HCT116 (cell line): ENCODE results near the gene KLK8. TPM values are rescaled to one million over a fixed set of nuclear protein-coding genes. Genes with fewer than 3 reads are reported as not detected.
A peak's percentile ranks its signal among the peaks of the same experiment; 100 is the strongest.

ENCODE experiments used
- ATAC-seq: fragments of 200-7000 bp; cut with Tn5 transposase; 2 replicates; pipeline ENCODE4 v1.9.1; 2020; ENCODE audit warnings: mild to moderate bottlenecking, moderate library complexity
- BruUV-seq: library from RNA; stranded (reverse); fragments of 400-500 nt; replicated peaks from 2 replicates; lab custom pipeline; 2021; lab: Mats Ljungman, UMichigan
- CTCF ChIA-PET: fragments of 300-600 bp; sonication (Branson Sonifier 250); formaldehyde crosslinking; loops from one replicate; lab custom pipeline; 2021; ENCODE audit warnings: antibody characterized with exemption; lab: Charles Lee
- POLR2A ChIA-PET: fragments of 300-600, 350-600 bp; sonication (Branson Sonifier 250); formaldehyde crosslinking; loops from one replicate; lab custom pipeline; 2021; ENCODE audit warnings: antibody characterized with exemption; lab: Charles Lee
- RAD21 ChIA-PET, 2 experiments: fragments of 300-600 bp; sonication (Branson Sonifier 250); formaldehyde crosslinking; loops; one replicate each; lab custom pipeline; 2023; ENCODE audit warnings: low total read pairs in 2 of 2; ENCODE audit not compliant: uncharacterized antibody in 2 of 2, unreplicated experiment in 2 of 2, low non-redundant PET in 1 of 2; lab: Charles Lee
- DNase-seq: peaks from one replicate; pipeline ENCODE4 v3.0.0-alpha.2; 2010; ENCODE audit warnings: low read depth, low spot score
- H2AFZ ChIP-seq: fragments of 200-600 bp; shearing (Covaris generic), sonication (generic); 2 replicates; pipeline ENCODE4 v1.6.1; 2017; ENCODE audit warnings: low read depth, mixed run types, mixed read lengths, antibody characterized with exemption, low read length; ENCODE audit not compliant: poor library complexity, severe bottlenecking
- H3K27ac ChIP-seq: 2 replicates; pipeline ENCODE4 v1.5.1; 2012; ENCODE audit warnings: low read depth, low read length
- H3K27me3 ChIP-seq: fragments of 200-600 bp; sonication (generic); 2 replicates; pipeline ENCODE4 v1.6.1; 2016; ENCODE audit warnings: mixed run types, low read length, mixed read lengths; ENCODE audit not compliant: insufficient read depth
- H3K36me3 ChIP-seq, 2 experiments: fragments of 200-500 bp in 1 of 2; fragments of 200-600 bp in 1 of 2; sonication (Bioruptor generic) in 1 of 2; sonication (generic) in 1 of 2; 2 replicates each; pipeline versions ENCODE4 v1.5.1 to v1.6.1; 2014 to 2016; ENCODE audit warnings: low read length in 2 of 2, inconsistent platforms in 1 of 2, mixed read lengths in 1 of 2, mixed run types in 1 of 2; ENCODE audit not compliant: insufficient read depth in 2 of 2, control insufficient read depth in 1 of 2
- H3K4me1 ChIP-seq, 2 experiments: fragments of 200-600 bp in 1 of 2; sonication (generic) in 1 of 2; 2 replicates each; pipeline versions ENCODE4 v1.5.1 to v1.6.1; 2012 to 2017; ENCODE audit warnings: low read length in 2 of 2, inconsistent platforms in 1 of 2, mild to moderate bottlenecking in 1 of 2, mixed read lengths in 1 of 2, mixed run types in 1 of 2, moderate library complexity in 1 of 2; ENCODE audit not compliant: insufficient read depth in 2 of 2, control insufficient read depth in 1 of 2
- H3K4me2 ChIP-seq: fragments of 200-600 bp; sonication (generic); 2 replicates; pipeline ENCODE4 v1.6.1; 2017; ENCODE audit warnings: mixed run types, low read length, mixed read lengths
- H3K4me3 ChIP-seq, 2 experiments: fragments of 200-600 bp in 1 of 2; sonication (generic) in 1 of 2; replicated peaks in 1 of 2; 2 replicates each; pipeline ENCODE4 v1.5.1; 2011 to 2016; ENCODE audit warnings: low read length in 2 of 2, control low read depth in 1 of 2, low read depth in 1 of 2, mild to moderate bottlenecking in 1 of 2, mixed read lengths in 1 of 2, mixed run types in 1 of 2
- H3K79me2 ChIP-seq: fragments of 200-600 bp; sonication (generic); 2 replicates; pipeline ENCODE4 v1.6.1; 2017; ENCODE audit warnings: mild to moderate bottlenecking, mixed run types, low read length, moderate library complexity, mixed read lengths; ENCODE audit not compliant: insufficient read depth
- H3K9ac ChIP-seq: fragments of 200-600 bp; sonication (generic); 2 replicates; pipeline ENCODE4 v1.6.1; 2016; ENCODE audit warnings: low read length, mixed read lengths
- H3K9me2 ChIP-seq: fragments of 200-600 bp; sonication (generic), shearing (Covaris generic); 2 replicates; pipeline ENCODE4 v1.6.1; 2017; ENCODE audit warnings: mixed run types, mild to moderate bottlenecking, moderate library complexity; ENCODE audit not compliant: insufficient read depth
- H3K9me3 ChIP-seq, 2 experiments: fragments of 200-500 bp in 1 of 2; fragments of 200-600 bp in 1 of 2; sonication (Bioruptor generic) in 1 of 2; sonication (generic) in 1 of 2; 2 replicates each; pipeline ENCODE4 v1.6.1; 2014 to 2017; ENCODE audit warnings: low read length in 2 of 2, mixed read lengths in 2 of 2, inconsistent platforms in 1 of 2, low read depth in 1 of 2, mild to moderate bottlenecking in 1 of 2, mixed run types in 1 of 2, moderate library complexity in 1 of 2; ENCODE audit not compliant: control insufficient read depth in 1 of 2, insufficient read depth in 1 of 2
- H4K20me1 ChIP-seq: fragments of 200-600 bp; sonication (generic), shearing (Covaris generic); 2 replicates; pipeline ENCODE4 v1.6.1; 2017; ENCODE audit warnings: mixed run types, mild to moderate bottlenecking, moderate library complexity; ENCODE audit not compliant: insufficient read depth
- CBX3 ChIP-seq: IDR thresholded peaks from 2 replicates; pipeline ENCODE4 v1.6.1; 2012; ENCODE audit warnings: low read depth
- CEBPB ChIP-seq: IDR thresholded peaks from 2 replicates; pipeline ENCODE4 v1.6.1; 2012; ENCODE audit warnings: low read depth
- EGR1 ChIP-seq: IDR thresholded peaks from 2 replicates; pipeline ENCODE4 v1.6.1; 2012; ENCODE audit warnings: low read depth
- ELF1 ChIP-seq: IDR thresholded peaks from 2 replicates; pipeline ENCODE4 v1.6.1; 2012; ENCODE audit warnings: low read depth, borderline replicate concordance
- EZH2phosphoT487 ChIP-seq: fragments of 200-600 bp; IDR thresholded peaks from 2 replicates; pipeline ENCODE4 v1.6.1; 2018; ENCODE audit warnings: antibody characterized with exemption, borderline replicate concordance
- FOSL1 ChIP-seq: IDR thresholded peaks from 2 replicates; pipeline ENCODE4 v1.6.1; 2012; ENCODE audit warnings: low read depth
- JUND ChIP-seq: IDR thresholded peaks from 2 replicates; pipeline ENCODE4 v1.6.1; 2012
- MAX ChIP-seq: IDR thresholded peaks from 2 replicates; pipeline ENCODE4 v1.6.1; 2012
- POLR2A ChIP-seq: IDR thresholded peaks from 2 replicates; pipeline ENCODE4 v1.7.0; 2011; ENCODE audit warnings: borderline replicate concordance; ENCODE audit not compliant: insufficient read depth, insufficient read length; ENCODE audit errors: extremely low read depth
- REST ChIP-seq: IDR thresholded peaks from 2 replicates; pipeline ENCODE4 v1.6.1; 2012; ENCODE audit warnings: low read depth
- SIN3A ChIP-seq: IDR thresholded peaks from 2 replicates; pipeline ENCODE4 v1.6.1; 2012; ENCODE audit warnings: low read depth
- SRF ChIP-seq: IDR thresholded peaks from 2 replicates; pipeline ENCODE4 v1.6.1; 2012; ENCODE audit warnings: low read depth
- YY1 ChIP-seq: IDR thresholded peaks from 2 replicates; pipeline ENCODE4 v1.6.1; 2011; ENCODE audit warnings: low read length, low read depth, moderate library complexity, mild to moderate bottlenecking; ENCODE audit not compliant: insufficient replicate concordance; ENCODE audit errors: extremely low read depth
- ZFX ChIP-seq: fragments of 450-650 bp; IDR thresholded peaks from 2 replicates; pipeline ENCODE4 v1.6.1; 2017
- ZNF274 ChIP-seq: fragments of 200-500 bp; sonication (Bioruptor generic); IDR thresholded peaks from 2 replicates; pipeline ENCODE4 v1.6.1; 2014; ENCODE audit warnings: mild to moderate bottlenecking, low read depth, low read length, inconsistent platforms
- intact Hi-C: fragments of 100-400 bp; cut with micrococcal nuclease; formaldehyde crosslinking; loops from 2 replicates; pipeline ENCODE4 v1.10.0; 2022
- total RNA-seq: library from RNA; stranded (reverse); gene quantifications from one replicate; pipeline ENCODE4 v1.2.1, GENCODE V29; 2021; ENCODE audit not compliant: unreplicated experiment
- TF ChIP-seq, protein P1 (sequence below), 3 experiments: fragments of 200-600 bp in 1 of 3; sonication (generic) in 1 of 3; IDR thresholded peaks in 2 of 3; conservative IDR thresholded peaks in 1 of 3; 2 replicates each; pipeline ENCODE4 v1.5.1; 2012 to 2017; ENCODE audit warnings: low read depth in 2 of 3, low read length in 2 of 3, antibody characterized with exemption in 1 of 3, borderline replicate concordance in 1 of 3, control low read depth in 1 of 3, mild to moderate bottlenecking in 1 of 3, mixed read lengths in 1 of 3, mixed run types in 1 of 3, moderate library complexity in 1 of 3; ENCODE audit not compliant: insufficient read depth in 1 of 3
- TF ChIP-seq, protein P2 (sequence below): IDR thresholded peaks from 2 replicates; pipeline ENCODE4 v1.6.1; 2012

The KLK8 gene
- total RNA-seq, 1 experiment from 2014 or later, result 92.8 TPM

- ATAC-seq (no peak), DNase-seq (no peak)
- H3K4me3 ChIP-seq, result no peak overlapping the region
- no peaks in the 10 kb centered on the region for H3K27me3 ChIP-seq
- H4K20me1 ChIP-seq, result no peaks in the 10 kb centered on the region
- no peak overlapping the region for H3K27ac ChIP-seq
- no peak overlapping the region for H3K9ac ChIP-seq
- H3K9me3 ChIP-seq, result no peaks in the 10 kb centered on the region
- POLR2A ChIA-PET, result no interaction called here
- CTCF ChIA-PET, result no interaction called here
- no peaks in the 10 kb centered on the region for H3K9me2 ChIP-seq
- H3K79me2 ChIP-seq, result no peaks in the 10 kb centered on the region
- intact Hi-C loops, result no loop called here
- H2AFZ ChIP-seq, result no peak overlapping the region
- H3K36me3 ChIP-seq, result no peaks in the 10 kb centered on the region
- no TSS peak for BruUV-seq
- TF ChIP-seq ZNF274 (no peak), ZFX (no peak), POLR2A (no peak)
- no peak overlapping the region for H3K4me2 ChIP-seq
- peaks cover 3 to 12% of the 10 kb centered on the region in 2 experiments; a peak in 2 of 4 replicates for H3K4me1 ChIP-seq
- RAD21 ChIA-PET, result no interaction called here
These were observed 43.8 kb downstream of the KLK8 start for GRCh38 chr19:50957587-50957986.

DNA sequence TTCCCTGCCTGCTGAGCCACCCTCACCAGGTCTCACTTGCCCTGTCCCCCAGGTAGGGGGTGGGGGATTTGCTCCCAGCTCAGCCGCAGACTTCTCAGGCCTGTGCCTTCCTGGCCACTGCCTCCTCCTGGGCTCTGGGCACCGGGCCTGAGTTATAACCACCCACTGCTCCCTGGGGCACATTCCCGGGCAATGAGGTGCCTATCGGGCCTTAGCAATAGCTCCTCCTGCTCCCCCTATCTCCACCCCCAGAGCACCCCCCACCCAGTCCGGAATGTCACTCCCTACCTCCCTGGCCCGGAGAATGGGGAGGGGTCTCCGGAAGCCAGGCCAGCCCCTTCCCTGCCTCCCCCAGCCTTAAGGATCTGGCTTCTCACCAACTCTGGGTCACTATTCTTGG is 48.5 kb downstream of the KLK8 start, which contains the start of gene KLK5:
Gene KLK5, minus strand, starts transcription at position 129 of the 400 bp plus-strand sequence. CDS start 381 bp downstream, outside the sequence.
- BruUV-seq, result no TSS peak
- Histone ChIP-seq H3K79me2 (no peaks in the 10 kb centered on the region), H3K27ac (no peak within 1 kb of the TSS), H3K9me2 (no peaks in the 10 kb centered on the region), H3K4me2 (no peak within 1 kb of the TSS), H2AFZ (no peak within 1 kb of the TSS), H3K9ac (no peak within 1 kb of the TSS), H4K20me1 (no peaks in the 10 kb centered on the region), H3K27me3 (no peaks in the 10 kb centered on the region), H3K36me3 (no peaks in the 10 kb centered on the region), H3K4me1 (peaks cover 3 to 11% of the 10 kb centered on the region in 2 experiments; a peak in 1 of 4 replicates), H3K9me3 (no peaks in the 10 kb centered on the region), H3K4me3 (no peak within 1 kb of the TSS)
- POLR2A ChIA-PET, result no interaction called here
- no peak for DNase-seq
- CTCF ChIA-PET, result no interaction called here
- RAD21 ChIA-PET, result no interaction called here
- ATAC-seq, result 0 out of 2 replicates have a peak, but pooled peaks have one; percentile 50
- intact Hi-C loops, result no loop called here
- TF ChIP-seq MAX, result no peak
- TF ChIP-seq POLR2A, result no peak
- TF ChIP-seq ZFX, result no peak
- TF ChIP-seq SIN3A, result no peak
- TF ChIP-seq, protein P1, sequence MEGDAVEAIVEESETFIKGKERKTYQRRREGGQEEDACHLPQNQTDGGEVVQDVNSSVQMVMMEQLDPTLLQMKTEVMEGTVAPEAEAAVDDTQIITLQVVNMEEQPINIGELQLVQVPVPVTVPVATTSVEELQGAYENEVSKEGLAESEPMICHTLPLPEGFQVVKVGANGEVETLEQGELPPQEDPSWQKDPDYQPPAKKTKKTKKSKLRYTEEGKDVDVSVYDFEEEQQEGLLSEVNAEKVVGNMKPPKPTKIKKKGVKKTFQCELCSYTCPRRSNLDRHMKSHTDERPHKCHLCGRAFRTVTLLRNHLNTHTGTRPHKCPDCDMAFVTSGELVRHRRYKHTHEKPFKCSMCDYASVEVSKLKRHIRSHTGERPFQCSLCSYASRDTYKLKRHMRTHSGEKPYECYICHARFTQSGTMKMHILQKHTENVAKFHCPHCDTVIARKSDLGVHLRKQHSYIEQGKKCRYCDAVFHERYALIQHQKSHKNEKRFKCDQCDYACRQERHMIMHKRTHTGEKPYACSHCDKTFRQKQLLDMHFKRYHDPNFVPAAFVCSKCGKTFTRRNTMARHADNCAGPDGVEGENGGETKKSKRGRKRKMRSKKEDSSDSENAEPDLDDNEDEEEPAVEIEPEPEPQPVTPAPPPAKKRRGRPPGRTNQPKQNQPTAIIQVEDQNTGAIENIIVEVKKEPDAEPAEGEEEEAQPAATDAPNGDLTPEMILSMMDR (IDR thresholded peaks at IDR 0.05 in 2 of 3, conservative IDR thresholded peaks at IDR 0.05 in 1 of 3; ENCODE audit: borderline replicate concordance in 1 of 3, insufficient read depth in 1 of 3, low read depth in 2 of 3, low read length in 2 of 3), result no peak
- no peak for TF ChIP-seq CEBPB
- TF ChIP-seq YY1, result no peak
- no peak for TF ChIP-seq ELF1
- TF ChIP-seq FOSL1, result no peak
- TF ChIP-seq REST, result no peak
- TF ChIP-seq CBX3, result no peak
- no peak for TF ChIP-seq EZH2phosphoT487
- TF ChIP-seq EGR1, result no peak
- TF ChIP-seq, protein P2, sequence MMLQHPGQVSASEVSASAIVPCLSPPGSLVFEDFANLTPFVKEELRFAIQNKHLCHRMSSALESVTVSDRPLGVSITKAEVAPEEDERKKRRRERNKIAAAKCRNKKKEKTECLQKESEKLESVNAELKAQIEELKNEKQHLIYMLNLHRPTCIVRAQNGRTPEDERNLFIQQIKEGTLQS, result no peak
- TF ChIP-seq SRF, result no peak
- TF ChIP-seq JUND, result no peak
